ENCODE results near the gene DSCAML1.

Gene DSCAML1

DNA sequence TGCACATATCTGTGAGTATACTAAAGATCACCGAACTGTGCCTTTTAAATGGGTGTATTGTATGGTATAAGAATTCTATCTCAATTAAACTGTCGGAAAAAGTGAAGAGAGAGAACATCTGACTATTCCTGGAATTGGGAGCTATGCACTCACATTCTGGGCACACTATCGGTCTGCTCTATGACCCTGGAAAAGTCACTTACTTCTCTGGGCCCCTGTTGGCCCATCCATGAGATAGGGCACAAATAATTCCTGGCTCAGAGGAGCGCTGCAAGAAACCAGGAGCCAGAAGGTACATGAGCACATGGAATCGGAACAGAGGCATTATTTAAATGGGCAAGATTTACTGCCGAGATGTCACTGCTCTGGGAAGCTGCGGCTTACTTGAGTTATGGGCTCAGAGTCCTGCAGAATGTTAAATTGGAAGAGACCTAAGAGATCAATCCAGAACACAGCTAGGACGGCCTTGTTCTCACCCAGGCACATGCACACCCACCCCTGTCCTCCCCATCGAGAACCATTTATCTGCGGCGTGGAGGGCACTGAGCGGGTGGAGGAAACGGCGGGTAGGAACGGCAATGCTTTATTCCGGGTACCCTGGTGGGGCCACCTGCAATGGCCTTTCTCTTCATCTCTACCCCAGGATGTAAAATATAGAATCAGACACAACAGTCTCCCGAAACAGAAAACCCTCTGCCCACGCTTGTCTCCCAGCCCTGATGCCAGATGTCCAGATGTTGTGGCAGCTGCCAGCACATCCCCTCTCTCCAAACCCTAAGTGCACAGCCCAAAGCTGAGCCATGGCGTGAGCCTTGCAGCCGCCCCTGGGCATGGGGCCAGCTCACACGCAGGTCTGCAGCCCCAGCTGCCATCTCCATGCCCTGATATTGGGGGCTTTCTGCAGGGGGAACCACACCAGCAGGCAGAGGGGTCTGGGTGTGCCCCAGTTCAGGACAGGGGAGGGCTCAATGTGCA, 142.4 kb downstream of the DSCAML1 start:
- FAIRE-seq, result no peak

DNA sequence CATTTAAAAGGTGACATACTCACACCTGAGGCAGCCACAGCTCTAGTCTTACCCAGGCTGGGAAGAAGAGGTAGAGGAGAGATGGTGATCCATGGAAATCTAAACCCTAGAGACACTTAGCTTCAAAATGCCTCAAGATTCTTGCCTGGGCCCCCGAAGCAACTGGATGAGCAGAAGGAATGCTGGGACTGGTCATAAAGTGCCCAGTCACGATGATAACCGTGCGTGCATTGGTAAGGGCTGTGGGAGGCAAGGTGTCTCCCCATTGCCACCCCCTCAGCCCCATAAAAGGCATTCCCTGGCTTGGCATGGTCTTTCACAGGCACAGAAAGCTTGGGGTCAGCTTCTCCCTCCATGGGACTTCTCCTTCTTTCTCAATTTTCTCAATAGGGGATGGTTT, 144.5 kb downstream of the DSCAML1 start:
- no peak for FAIRE-seq

- FAIRE-seq, result no peak
Measured at GRCh38 chr11:117649296-117650055, 147.5 kb downstream of the DSCAML1 start.

DNA sequence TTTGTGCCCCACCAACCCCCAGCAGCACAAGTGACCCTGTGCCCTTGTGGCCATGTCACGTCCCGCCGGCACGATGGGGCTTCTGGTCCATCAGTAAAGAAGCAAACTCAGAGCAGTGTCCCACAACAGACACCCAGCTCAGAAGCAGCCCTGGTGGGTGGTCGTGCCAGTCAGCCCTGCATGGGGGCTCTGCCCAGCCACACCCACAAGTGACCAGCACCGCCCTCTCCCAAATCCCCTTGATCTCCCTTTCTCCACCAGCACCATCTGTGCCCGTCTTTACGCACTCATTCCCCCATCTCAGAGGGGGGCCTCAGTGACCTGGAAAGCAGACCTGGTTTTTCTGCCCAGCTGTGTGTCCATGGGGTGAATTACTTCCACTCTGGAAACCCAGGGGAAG, 149.1 kb downstream of the DSCAML1 start:
- FAIRE-seq, result no peak

- no peak for FAIRE-seq
Measured at GRCh38 chr11:117647207-117647606, 149.8 kb downstream of the DSCAML1 start.

GRCh38 chr11:117646411-117646810, 150.6 kb downstream of the DSCAML1 start:
- FAIRE-seq, result no peak

GRCh38 chr11:117644403-117645155, 152.4 kb downstream of the DSCAML1 start:
- no peak for FAIRE-seq

- FAIRE-seq, result no peak
Measured at GRCh38 chr11:117643606-117644300, 153.3 kb downstream of the DSCAML1 start.

DNA sequence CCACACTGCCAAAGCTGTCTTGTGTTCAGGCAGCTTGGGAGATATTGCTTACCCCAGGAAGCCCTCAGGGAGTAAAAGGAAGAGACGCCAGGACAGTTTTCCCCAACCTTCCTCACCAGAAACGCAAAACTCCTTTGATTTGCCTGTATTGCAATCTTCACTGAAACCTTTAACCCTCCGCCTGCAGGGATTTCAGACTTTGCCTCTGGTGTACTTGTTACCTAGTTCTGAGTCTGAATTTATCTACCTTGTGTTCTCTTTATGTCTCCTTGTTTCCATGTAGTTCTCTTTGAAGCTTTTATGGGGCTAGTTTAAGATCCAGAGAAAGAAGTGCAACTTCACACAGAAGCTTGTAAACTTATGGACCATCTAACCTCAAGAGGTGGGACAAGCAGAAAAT, 154.2 kb downstream of the DSCAML1 start:
- no peak for FAIRE-seq

GRCh38 chr11:117642396-117642795, 154.6 kb downstream of the DSCAML1 start:
- FAIRE-seq, result no peak

DNA sequence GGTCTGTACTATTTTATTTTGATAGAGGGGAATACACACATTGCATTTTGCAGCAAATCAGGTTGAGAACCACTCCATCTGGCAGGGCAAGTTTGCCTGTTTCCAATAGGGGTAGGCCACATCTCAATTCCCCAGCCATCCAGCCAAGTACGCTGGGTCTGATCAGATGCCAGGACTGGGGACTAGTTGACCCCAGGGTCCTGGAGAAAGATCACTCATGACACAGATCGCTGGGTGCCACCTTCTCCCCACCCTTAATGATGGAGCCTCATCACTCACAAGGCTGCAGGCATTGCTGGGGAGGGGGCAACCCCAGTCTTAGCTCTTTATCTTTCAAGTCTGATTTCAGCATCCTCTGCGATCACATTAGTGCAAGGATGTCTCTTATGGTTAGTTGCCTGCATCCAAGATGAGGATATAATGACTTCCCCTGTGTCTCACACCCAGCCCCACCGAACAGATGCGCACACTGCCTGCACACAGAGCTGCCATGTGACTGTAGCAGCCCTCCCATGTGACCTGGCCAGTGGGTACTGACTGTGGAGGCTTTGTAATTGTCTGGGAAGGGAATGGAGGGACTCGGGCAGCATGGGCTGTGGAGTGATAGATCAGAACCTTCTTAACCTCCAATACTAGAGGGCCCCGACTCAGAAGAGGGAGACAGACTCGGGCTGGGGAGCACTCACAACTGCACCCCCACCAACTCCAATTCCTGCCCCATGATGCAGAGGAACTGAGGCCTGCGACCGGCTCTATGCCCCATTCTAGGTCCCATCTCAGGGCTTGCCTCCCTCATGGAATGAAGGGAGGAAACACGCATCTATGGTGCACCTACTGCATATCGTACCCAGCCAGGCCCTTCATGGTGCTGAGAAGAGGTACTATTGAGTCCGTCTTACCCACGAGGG, 155.8 kb downstream of the DSCAML1 start:
- FAIRE-seq, result no peak

DNA sequence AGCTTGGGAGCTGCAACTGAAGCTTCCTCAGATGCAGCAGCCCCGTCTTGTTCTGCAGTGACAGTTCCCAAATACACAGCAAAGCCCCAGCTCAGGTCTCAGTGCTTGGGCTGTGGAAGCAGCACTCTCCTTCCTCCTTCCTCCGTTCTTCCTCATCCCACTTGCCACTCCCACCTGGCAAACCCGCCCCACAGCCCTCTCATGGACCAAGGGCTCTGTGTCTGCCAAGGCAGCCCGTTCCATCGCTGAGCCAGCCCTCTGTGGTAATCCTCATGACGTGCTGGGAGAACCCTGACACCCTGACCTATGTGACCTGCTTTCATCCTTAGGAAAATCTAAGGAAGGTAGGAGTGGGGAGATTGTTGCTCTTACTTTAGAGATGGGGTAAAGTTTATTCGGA, 157.0 kb downstream of the DSCAML1 start:
- no peak for FAIRE-seq

GRCh38 chr11:117639601-117640000, 157.4 kb downstream of the DSCAML1 start:
- no peak for FAIRE-seq

DNA sequence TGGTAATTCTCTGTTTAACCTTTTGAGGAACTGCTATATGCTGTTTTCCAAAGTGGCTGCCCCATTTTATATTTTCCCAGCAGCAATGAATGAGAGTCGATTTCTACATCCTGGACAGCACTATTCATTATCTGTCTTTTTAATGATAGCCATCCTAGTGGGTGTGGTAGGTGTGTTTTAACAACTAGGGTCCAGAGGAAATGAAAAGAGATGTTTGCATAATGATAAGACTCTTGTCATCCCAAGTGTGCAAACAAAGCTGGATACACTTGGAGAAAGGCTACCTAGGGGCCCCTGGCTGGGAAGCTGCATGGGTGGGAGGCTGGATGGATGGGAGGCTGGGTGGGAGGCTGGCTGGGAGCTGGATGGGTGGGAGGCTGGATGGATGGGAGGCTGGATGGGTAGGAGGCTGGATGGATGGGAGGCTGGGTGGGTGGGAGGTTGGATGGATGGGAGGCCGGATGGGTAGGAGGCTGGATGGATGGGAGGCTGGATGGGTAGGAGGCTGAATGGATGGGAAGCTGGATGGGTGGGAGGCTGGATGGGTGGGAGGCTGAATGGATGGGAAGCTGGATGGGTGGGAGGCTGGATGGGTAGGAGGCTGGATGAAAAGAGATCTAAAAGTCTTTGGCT, 158.0 kb downstream of the DSCAML1 start:
- FAIRE-seq, result no peak

GRCh38 chr11:117634756-117635603, 162.0 kb downstream of the DSCAML1 start:
- no peak for FAIRE-seq

DNA sequence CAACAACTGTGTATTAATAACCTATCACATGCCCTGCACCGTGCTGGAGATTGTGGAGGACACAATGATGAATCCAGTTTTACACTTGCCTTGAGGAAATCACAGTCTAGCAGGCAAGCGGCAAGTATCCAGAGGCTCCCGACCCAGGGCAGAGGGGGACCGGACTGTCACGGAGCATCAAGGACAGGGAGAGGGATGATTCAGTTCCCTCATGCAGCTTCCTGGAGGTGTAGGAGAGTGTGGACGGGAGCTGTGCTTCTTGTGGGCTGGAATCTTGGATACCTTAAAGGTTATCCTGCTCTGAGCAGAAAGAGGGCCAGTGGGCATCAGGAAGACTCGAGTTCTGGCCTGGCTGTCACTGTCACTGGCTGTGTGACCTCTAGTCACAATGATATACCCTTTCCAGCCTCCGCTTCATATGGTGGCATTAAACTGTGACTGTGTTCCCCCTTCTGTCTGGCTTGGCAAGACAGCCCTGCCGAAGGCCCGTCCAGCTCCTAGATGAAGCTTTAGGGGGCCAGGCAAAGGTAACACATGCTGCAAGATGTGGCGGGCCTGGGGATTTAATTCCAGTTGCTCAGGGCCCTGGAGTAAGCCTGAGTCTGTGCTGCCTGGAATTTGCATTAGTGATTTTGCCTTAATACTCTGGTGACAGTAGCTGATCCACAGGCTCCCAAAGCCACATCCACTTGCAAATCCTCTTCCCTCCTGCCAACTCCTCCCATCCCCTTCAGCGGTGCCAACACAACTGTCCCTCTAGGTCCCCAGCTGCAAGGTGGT, 162.8 kb downstream of the DSCAML1 start:
- FAIRE-seq, result no peak

GRCh38 chr11:117633186-117633754, 163.7 kb downstream of the DSCAML1 start:
- FAIRE-seq, result no peak

GRCh38 chr11:117632306-117632705, 164.7 kb downstream of the DSCAML1 start:
- no peak for FAIRE-seq

All from colon (tissue), 2 donors.